ENCODE results near the gene KIRREL1.

GRCh38 chr1:157944663-157945280 is 48.7 kb upstream of the KIRREL1 start:
- no peak for TF ChIP-seq EP300 (IDR thresholded peaks at IDR 0.05; ENCODE audit: borderline replicate concordance)
- TF ChIP-seq ZBTB7A (IDR thresholded peaks at IDR 0.05; ENCODE audit: low read depth) = no peak
- TF ChIP-seq FOXM1 (IDR thresholded peaks at IDR 0.05; ENCODE audit: borderline replicate concordance, low read depth) = no peak
- TF ChIP-seq REST (IDR thresholded peaks at IDR 0.05; ENCODE audit: low read depth) = no peak
- TF ChIP-seq RAD21 (IDR thresholded peaks at IDR 0.05; ENCODE audit: low read depth) = no peak
- TF ChIP-seq CREB1 (IDR thresholded peaks at IDR 0.05; ENCODE audit: low read depth) = no peak
- TF ChIP-seq EGR1 (IDR thresholded peaks at IDR 0.05) = no peak
- TF ChIP-seq MAX (IDR thresholded peaks at IDR 0.05) = no peak
- TF ChIP-seq TCF12 (IDR thresholded peaks at IDR 0.05; ENCODE audit: low read depth) = no peak
- no peak for TF ChIP-seq YY1 (IDR thresholded peaks at IDR 0.05; ENCODE audit: low read depth)
- no peak for TF ChIP-seq NFIC (IDR thresholded peaks at IDR 0.05)
- TF ChIP-seq USF1 (IDR thresholded peaks at IDR 0.05) = no peak
- no peak for TF ChIP-seq TAF1 (IDR thresholded peaks at IDR 0.05; ENCODE audit: low read depth)
- TF ChIP-seq TEAD4 (IDR thresholded peaks at IDR 0.05) = no peak
